H1 (cell line): ENCODE results near the gene WFDC1. TPM values are rescaled to one million over a fixed set of nuclear protein-coding genes. Genes with fewer than 3 reads are reported as not detected.

ENCODE experiments used
- CTCF ChIA-PET: fragments of 300-600 bp; sonication (Branson Sonifier 250); formaldehyde crosslinking; loops from one replicate; lab custom pipeline; 2021; ENCODE audit not compliant: partially characterized antibody; lab: Charles Lee
- POLR2A ChIA-PET: fragments of 300-600 bp; sonication (Branson Sonifier 250); formaldehyde crosslinking; loops from one replicate; lab custom pipeline; 2021; ENCODE audit warnings: inconsistent platforms; ENCODE audit not compliant: partially characterized antibody; lab: Charles Lee
- DNase-seq, 2 experiments: peaks; one replicate each; pipeline versions ENCODE4 v3.0.0 to v3.0.0-alpha.2; 2010 to 2022; ENCODE audit warnings: low spot score in 2 of 2, low read depth in 1 of 2, mixed read lengths in 1 of 2
- FAIRE-seq: peaks from 2 replicates; lab custom pipeline; 2011; peaks lifted over from hg19 to GRCh38; lab: Jason Lieb, UNC
- H2AFZ ChIP-seq: 2 replicates; pipeline ENCODE4 v1.8.1; 2012; ENCODE audit warnings: low read length, inconsistent platforms
- H2AK5ac ChIP-seq: 2 replicates; pipeline ENCODE4 v1.6.1; 2013; ENCODE audit warnings: low read depth, low read length
- H2BK120ac ChIP-seq: replicated peaks from 2 replicates; pipeline ENCODE3; 2013; ENCODE audit warnings: low read depth, low read length, inconsistent platforms
- H2BK12ac ChIP-seq: 2 replicates; pipeline ENCODE4 v1.6.1; 2013; ENCODE audit warnings: low read depth, low read length
- H2BK15ac ChIP-seq: 2 replicates; pipeline ENCODE4 v1.6.1; 2013; ENCODE audit warnings: low read length
- H2BK20ac ChIP-seq: 2 replicates; pipeline ENCODE4 v1.6.1; 2013; ENCODE audit warnings: low read length
- H2BK5ac ChIP-seq: 2 replicates; pipeline ENCODE4 v1.6.1; 2013; ENCODE audit warnings: low read depth, low read length
- H3K14ac ChIP-seq: 2 replicates; pipeline ENCODE4 v1.6.1; 2013; ENCODE audit warnings: inconsistent platforms; ENCODE audit not compliant: insufficient read length
- H3K18ac ChIP-seq: 2 replicates; pipeline ENCODE4 v1.6.1; 2013; ENCODE audit warnings: low read length; ENCODE audit errors: extremely low read depth
- H3K23ac ChIP-seq: 2 replicates; pipeline ENCODE4 v1.6.1; 2013; ENCODE audit warnings: inconsistent platforms; ENCODE audit not compliant: insufficient read length
- H3K23me2 ChIP-seq: 2 replicates; pipeline ENCODE4 v1.6.1; 2013; ENCODE audit warnings: low read depth, low read length
- H3K27ac ChIP-seq: 2 replicates; pipeline ENCODE4 v1.6.1; 2011; ENCODE audit warnings: low read depth, low read length, inconsistent platforms
- H3K27me3 ChIP-seq, 4 experiments: replicated peaks in 1 of 4; 1 replicate in 1 of 4; 2 replicates in 3 of 4; pipeline versions ENCODE4 v1.6.1 to v1.8.1; 2011 to 2013; ENCODE audit warnings: low read length in 3 of 4, mild to moderate bottlenecking in 3 of 4, inconsistent platforms in 2 of 4, mixed read lengths in 2 of 4, moderate library complexity in 1 of 4; ENCODE audit not compliant: control insufficient read depth in 3 of 4, insufficient read depth in 3 of 4; ENCODE audit errors: extremely low read depth in 1 of 4
- H3K36me3 ChIP-seq, 4 experiments: 2 replicates each; pipeline versions ENCODE4 v1.6.1 to v1.8.1; 2011 to 2013; ENCODE audit warnings: mild to moderate bottlenecking in 4 of 4, low read length in 3 of 4, moderate library complexity in 2 of 4, control low read depth in 1 of 4, inconsistent platforms in 1 of 4; ENCODE audit not compliant: insufficient read depth in 4 of 4, control insufficient read depth in 2 of 4
- H3K4ac ChIP-seq: replicated peaks from 2 replicates; pipeline ENCODE3; 2013; ENCODE audit warnings: low read length, low read depth, mixed read lengths, inconsistent platforms; ENCODE audit not compliant: insufficient read length
- H3K4me1 ChIP-seq, 4 experiments: replicated peaks in 1 of 4; 1 replicate in 1 of 4; 2 replicates in 3 of 4; pipeline versions ENCODE4 v1.6.1 to v1.8.1; 2011 to 2013; ENCODE audit warnings: low read length in 3 of 4, inconsistent platforms in 2 of 4, mixed read lengths in 1 of 4; ENCODE audit not compliant: insufficient read depth in 4 of 4, control insufficient read depth in 3 of 4
- H3K4me2 ChIP-seq, 2 experiments: 2 replicates each; pipeline versions ENCODE4 v1.6.1 to v1.8.1; 2011 to 2013; ENCODE audit warnings: low read depth in 2 of 2, low read length in 2 of 2, control low read depth in 1 of 2, inconsistent platforms in 1 of 2, mild to moderate bottlenecking in 1 of 2; ENCODE audit not compliant: insufficient read depth in 1 of 2
- H3K4me3 ChIP-seq, 4 experiments: fragments of 200-600, 300-600 bp in 1 of 4; sonication (generic), shearing (Covaris generic), sonication (Bioruptor Twin) in 1 of 4; 2 replicates each; pipeline versions ENCODE4 v1.5.1 to v1.8.1; 2011 to 2016; ENCODE audit warnings: low read length in 4 of 4, low read depth in 3 of 4, control low read depth in 2 of 4, inconsistent platforms in 2 of 4, mild to moderate bottlenecking in 2 of 4, mixed read lengths in 1 of 4, moderate library complexity in 1 of 4; ENCODE audit not compliant: insufficient read depth in 2 of 4; ENCODE audit errors: extremely low read depth in 1 of 4
- H3K56ac ChIP-seq: replicated peaks from 2 replicates; pipeline ENCODE3; 2013; ENCODE audit warnings: low read depth, mild to moderate bottlenecking, mixed read lengths, low read length, inconsistent platforms; ENCODE audit not compliant: insufficient read length
- H3K79me1 ChIP-seq: 2 replicates; pipeline ENCODE4 v1.6.1; 2013; ENCODE audit warnings: low read depth, low read length, control low read depth
- H3K79me2 ChIP-seq, 2 experiments: 2 replicates each; pipeline versions ENCODE4 v1.6.1 to v1.8.1; 2012 to 2013; ENCODE audit warnings: low read length in 2 of 2, mild to moderate bottlenecking in 2 of 2, inconsistent platforms in 1 of 2; ENCODE audit not compliant: insufficient read depth in 2 of 2, control insufficient read depth in 1 of 2
- H3K9ac ChIP-seq, 4 experiments: replicated peaks in 1 of 4; 1 replicate in 1 of 4; 2 replicates in 3 of 4; pipeline versions ENCODE4 v1.6.1 to v1.8.1; 2011 to 2013; ENCODE audit warnings: low read depth in 3 of 4, low read length in 3 of 4, control low read depth in 2 of 4, mild to moderate bottlenecking in 2 of 4, moderate library complexity in 2 of 4, inconsistent platforms in 1 of 4; ENCODE audit errors: extremely low read depth in 1 of 4
- H3K9me3 ChIP-seq, 2 experiments: 2 replicates each; pipeline versions ENCODE4 v1.6.1 to v1.8.1; 2012 to 2013; ENCODE audit warnings: mild to moderate bottlenecking in 2 of 2, moderate library complexity in 2 of 2, control low read depth in 1 of 2, inconsistent platforms in 1 of 2, low read depth in 1 of 2, low read length in 1 of 2, mixed read lengths in 1 of 2; ENCODE audit not compliant: insufficient read depth in 2 of 2
- H4K20me1 ChIP-seq, 2 experiments: replicated peaks in 1 of 2; 2 replicates each; pipeline versions ENCODE3 to v1.8.1; 2011 to 2013; ENCODE audit warnings: inconsistent platforms in 2 of 2, low read length in 2 of 2, mild to moderate bottlenecking in 1 of 2; ENCODE audit not compliant: insufficient read depth in 2 of 2, control insufficient read depth in 1 of 2
- H4K5ac ChIP-seq: 2 replicates; pipeline ENCODE4 v1.6.1; 2013; ENCODE audit warnings: low read length, low read depth, mixed read lengths, inconsistent platforms; ENCODE audit not compliant: insufficient read length
- H4K8ac ChIP-seq: 2 replicates; pipeline ENCODE4 v1.8.0; 2013; ENCODE audit warnings: mild to moderate bottlenecking, moderate library complexity, low read length, inconsistent platforms; ENCODE audit not compliant: insufficient read depth; ENCODE audit errors: extremely low read depth
- H4K91ac ChIP-seq: replicated peaks from 2 replicates; pipeline ENCODE3; 2013; ENCODE audit warnings: low read length, mixed read lengths, inconsistent platforms; ENCODE audit not compliant: insufficient read length
- CBX5 ChIP-seq: fragments of 300-800, 300-1000 bp; sonication (generic); IDR thresholded peaks from 2 replicates; pipeline ENCODE4 v1.7.1; 2016; ENCODE audit warnings: antibody characterized with exemption, low read length, low read depth
- CHD1 ChIP-seq: IDR thresholded peaks from 2 replicates; pipeline ENCODE4 v1.6.1; 2012; ENCODE audit warnings: low read depth, low read length, improper control_type of control experiment
- HDAC2 ChIP-seq, 2 experiments: fragments of 300-600 bp in 1 of 2; sonication (generic) in 1 of 2; IDR thresholded peaks; 2 replicates each; pipeline ENCODE4 v1.6.1; 2011 to 2012; ENCODE audit warnings: low read depth in 2 of 2, low read length in 2 of 2, mild to moderate bottlenecking in 2 of 2, moderate library complexity in 2 of 2, borderline replicate concordance in 1 of 2, inconsistent platforms in 1 of 2
- POLR2A ChIP-seq, 2 experiments: IDR thresholded peaks; 1 replicate in 1 of 2; 2 replicates in 1 of 2; pipeline ENCODE4 v1.6.1; 2011; ENCODE audit warnings: low read depth in 2 of 2, low read length in 2 of 2, mild to moderate bottlenecking in 2 of 2; ENCODE audit errors: control extremely low read depth in 1 of 2
- POU5F1 ChIP-seq: IDR thresholded peaks from 2 replicates; pipeline ENCODE4 v1.6.1; 2011; ENCODE audit warnings: low read depth, mild to moderate bottlenecking, low read length, moderate library complexity
- WGBS, 2 experiments: shearing (Covaris generic) in 1 of 2; methylation state at CpG; one replicate each; pipeline versions ENCODE4 v1.1.6 to v1.1.7; 2013 to 2015; ENCODE audit warnings: low lambda C conversion rate in 2 of 2, mixed read lengths in 2 of 2, inconsistent platforms in 1 of 2, low coverage in 1 of 2, missing lambda C conversion rate in 1 of 2; ENCODE audit not compliant: insufficient replicate concordance in 2 of 2, insufficient coverage in 1 of 2, insufficient read length in 1 of 2; ENCODE audit errors: extremely low coverage in 1 of 2, missing lambda C conversion rate in 1 of 2; 5-methylcytosine and 5-hydroxymethylcytosine counted together
- polyA plus RNA-seq, 7 experiments: library from polyadenylated mRNA; depleted of rRNA in 3 of 7; stranded (reverse) in 5 of 7; unstranded in 2 of 7; fragments of >200 nt in 5 of 7; fragments of 200-250 nt in 2 of 7; gene quantifications; 1 replicate in 5 of 7; 2 replicates in 1 of 7; 4 replicates in 1 of 7; pipeline versions ENCODE4 v1.2.1 to v1.2.3, GENCODE V29; 2011 to 2013; ENCODE audit warnings: missing spikeins in 2 of 7, mixed read lengths in 2 of 7
- total RNA-seq: library from RNA; stranded (reverse); fragmentation: NEBNext Ultra II Directional; extraction: Animal tissue kit (Norgen Biotek cat#: 25700); gene quantifications from 2 replicates; pipeline ENCODE4 v1.2.1, GENCODE V29; 2021

The WFDC1 gene
- total and polyA plus RNA-seq, 2 of the 8 experiments (the other 6 are each of a cell fraction or from before 2014, with no cell fraction given) = 0.70 to 1.1 TPM

- no peak overlapping the region for H2AFZ ChIP-seq
- no peak overlapping the region for H3K23ac ChIP-seq
- H3K56ac ChIP-seq = no peak overlapping the region
- ChIA-PET CTCF (interaction anchor here (1.0 to 12.7 kb wide), 11 partner anchors 12 to 207 kb away, joined by 3 to 212 read pairs (median 6); partner anchors contain the start of gene ATP2C2), POLR2A (no interaction called here)
- no peak overlapping the region for H4K8ac ChIP-seq
- H3K36me3 ChIP-seq = no peaks in the 10 kb centered on the region
- H3K9ac ChIP-seq = no peak overlapping the region
- DNase-seq (no peak), FAIRE-seq (no peak)
- no peak overlapping the region for H2BK20ac ChIP-seq
- no peak overlapping the region for H3K27ac ChIP-seq
- no peak overlapping the region for H2BK5ac ChIP-seq
- no peak overlapping the region for H3K4ac ChIP-seq
- H3K4me1 ChIP-seq = peaks cover 5 to 23% (median 13%) of the 10 kb centered on the region in 4 experiments
- no peak overlapping the region for H4K91ac ChIP-seq
- no peak overlapping the region for H2BK120ac ChIP-seq
- H2BK15ac ChIP-seq = peak overlapping the region; percentile 93; the same call in 1 of the 2 replicates
- no peak overlapping the region for H3K4me3 ChIP-seq
- no peak overlapping the region for H3K14ac ChIP-seq
- no peaks in the 10 kb centered on the region for H3K79me1 ChIP-seq
- H3K23me2 ChIP-seq = no peaks in the 10 kb centered on the region
- no peak overlapping the region for H3K18ac ChIP-seq
- TF ChIP-seq CBX5 (no peak), CHD1 (no peak), POLR2A (IDR thresholded peaks at IDR 0.05; ENCODE audit: control extremely low read depth in 1 of 2, low read depth in 2 of 2, low read length in 2 of 2) (no peak), POU5F1 (no peak), HDAC2 (IDR thresholded peaks at IDR 0.05; ENCODE audit: borderline replicate concordance in 1 of 2, low read depth in 2 of 2, low read length in 2 of 2) (no peak)
- H3K27me3 ChIP-seq = no peaks in the 10 kb centered on the region; a peak in 2 of 7 replicates
- no peaks in the 10 kb centered on the region for H4K20me1 ChIP-seq
- 0 out of 2 replicates have a peak overlapping the region, but pooled peaks have one; percentile 44 for H2BK12ac ChIP-seq
- H4K5ac ChIP-seq = no peak overlapping the region
- no peaks in the 10 kb centered on the region for H3K79me2 ChIP-seq
- no peaks in the 10 kb centered on the region for H3K9me3 ChIP-seq
- WGBS, 2 experiments = 91% methylated on average over 12 of the region's 12 CpGs; no CpG with 5 or more reads in 1 of the 2 experiments
- H2AK5ac ChIP-seq = no peak overlapping the region
- no peak overlapping the region for H3K4me2 ChIP-seq
Observed at GRCh38 chr16:84279881-84280280, 14.8 kb upstream of the WFDC1 start.
